Mesothelial cell of epicardium (in vitro differentiated cells): Measurements from ENCODE around the gene TIGD4. TPM values are rescaled to one million over a fixed set of nuclear protein-coding genes. Genes with fewer than 3 reads are reported as not detected.

Experiments used
- DNase-seq, 2 experiments: peaks; one replicate each; pipeline ENCODE4 v3.0.0; 2021; ENCODE audit warnings: low spot score in 2 of 2; ENCODE audit not compliant: unreplicated experiment in 2 of 2
- H3K27ac Mint-ChIP-seq: 2 replicates; pipeline ENCODE4 v1.8.0; 2021; ENCODE audit warnings: mixed read lengths
- H3K27me3 Mint-ChIP-seq: 2 replicates; pipeline ENCODE4 v1.8.0; 2021; ENCODE audit warnings: low read depth, mixed read lengths
- H3K36me3 Mint-ChIP-seq: 2 replicates; pipeline ENCODE4 v1.8.0; 2021; ENCODE audit warnings: mixed read lengths
- H3K4me1 Mint-ChIP-seq: 2 replicates; pipeline ENCODE4 v1.8.0; 2021; ENCODE audit warnings: mixed read lengths
- H3K4me3 Mint-ChIP-seq: 2 replicates; pipeline ENCODE4 v1.8.0; 2021; ENCODE audit warnings: mild to moderate bottlenecking, moderate library complexity, mixed read lengths
- H3K9me3 Mint-ChIP-seq: 2 replicates; pipeline ENCODE4 v1.8.0; 2021; ENCODE audit warnings: mixed read lengths
- CTCF ChIP-seq: fragments of 200-600 bp; sonication (generic); IDR thresholded peaks from one replicate; pipeline ENCODE4 v1.5.0; 2021; ENCODE audit warnings: antibody characterized with exemption; ENCODE audit not compliant: unreplicated experiment
- total RNA-seq: library from RNA; stranded (reverse); gene quantifications from 3 replicates; pipeline ENCODE4 v1.2.1, GENCODE V29; 2021

Gene TIGD4
- total RNA-seq, 1 donor from 2014 or later: 0.65 TPM

- Mint-ChIP-seq H3K4me1 (peaks cover 4% of the 10 kb centered on the region), H3K27me3 (no peaks in the 10 kb centered on the region), H3K4me3 (no peak overlapping the region), H3K27ac (no peak overlapping the region), H3K9me3 (peaks cover 38% of the 10 kb centered on the region), H3K36me3 (peaks cover 39% of the 10 kb centered on the region)
- TF ChIP-seq CTCF: no peak
- no peak for DNase-seq
These were observed 29.1 kb upstream of the TIGD4 start for GRCh38 chr4:152808670-152809069.

GRCh38 chr4:152807294-152807829 lies 27.8 kb upstream of the TIGD4 start:
- peaks cover 7% of the 10 kb centered on the region for H3K4me1 Mint-ChIP-seq
- peaks cover 29% of the 10 kb centered on the region for H3K36me3 Mint-ChIP-seq
- peaks cover 29% of the 10 kb centered on the region for H3K9me3 Mint-ChIP-seq
- DNase-seq: no peak
- H3K4me3 Mint-ChIP-seq: no peak overlapping the region
- H3K27ac Mint-ChIP-seq: no peak overlapping the region
- no peak for TF ChIP-seq CTCF
- no peaks in the 10 kb centered on the region for H3K27me3 Mint-ChIP-seq

GRCh38 chr4:152806501-152807125 lies 27.1 kb upstream of the TIGD4 start:
- Mint-ChIP-seq H3K9me3 (peaks cover 22% of the 10 kb centered on the region), H3K4me3 (no peak overlapping the region), H3K27ac (no peak overlapping the region), H3K36me3 (peaks cover 24% of the 10 kb centered on the region), H3K4me1 (peaks cover 7% of the 10 kb centered on the region), H3K27me3 (no peaks in the 10 kb centered on the region)
- TF ChIP-seq CTCF: no peak
- no peak for DNase-seq

- Mint-ChIP-seq H3K27me3 (no peaks in the 10 kb centered on the region), H3K36me3 (peaks cover 18% of the 10 kb centered on the region), H3K4me3 (no peak overlapping the region), H3K27ac (peak overlapping the region; percentile 71), H3K4me1 (peaks cover 7% of the 10 kb centered on the region), H3K9me3 (peaks cover 17% of the 10 kb centered on the region)
- no peak for DNase-seq
- TF ChIP-seq CTCF: no peak
These were observed 26.3 kb upstream of the TIGD4 start for GRCh38 chr4:152805818-152806217.

GRCh38 chr4:152805071-152805650 lies 25.6 kb upstream of the TIGD4 start:
- H3K27me3 Mint-ChIP-seq: no peaks in the 10 kb centered on the region
- H3K4me1 Mint-ChIP-seq: peaks cover 7% of the 10 kb centered on the region
- H3K27ac Mint-ChIP-seq: no peak overlapping the region
- no peak for DNase-seq
- peaks cover 17% of the 10 kb centered on the region for H3K9me3 Mint-ChIP-seq
- peaks cover 14% of the 10 kb centered on the region for H3K36me3 Mint-ChIP-seq
- no peak overlapping the region for H3K4me3 Mint-ChIP-seq
- no peak for TF ChIP-seq CTCF
